GM20431 (cell line): ENCODE measurements around the gene BCAS3.

Source experiments
- in situ Hi-C: fragments of 300-500 bp; cut with MseI, MboI; formaldehyde crosslinking; loops from one replicate; pipeline ENCODE4 v1.15.0; 2020; ENCODE audit warnings: low sequenced_read_pairs; ENCODE audit not compliant: unreplicated experiment

BCAS3 gene

GRCh38 chr17:61376931-61377838 is 699.5 kb downstream of the BCAS3 start:
- in situ Hi-C loops, result loop anchor here (25.0 kb wide), 2 partner anchors 390 to 665 kb away; no protein-coding TSS in a partner anchor

GRCh38 chr17:61378658-61379456 is 701.2 kb downstream of the BCAS3 start:
- in situ Hi-C loops, result loop anchor here (25.0 kb wide), 2 partner anchors 392 to 667 kb away; no protein-coding TSS in a partner anchor

DNA sequence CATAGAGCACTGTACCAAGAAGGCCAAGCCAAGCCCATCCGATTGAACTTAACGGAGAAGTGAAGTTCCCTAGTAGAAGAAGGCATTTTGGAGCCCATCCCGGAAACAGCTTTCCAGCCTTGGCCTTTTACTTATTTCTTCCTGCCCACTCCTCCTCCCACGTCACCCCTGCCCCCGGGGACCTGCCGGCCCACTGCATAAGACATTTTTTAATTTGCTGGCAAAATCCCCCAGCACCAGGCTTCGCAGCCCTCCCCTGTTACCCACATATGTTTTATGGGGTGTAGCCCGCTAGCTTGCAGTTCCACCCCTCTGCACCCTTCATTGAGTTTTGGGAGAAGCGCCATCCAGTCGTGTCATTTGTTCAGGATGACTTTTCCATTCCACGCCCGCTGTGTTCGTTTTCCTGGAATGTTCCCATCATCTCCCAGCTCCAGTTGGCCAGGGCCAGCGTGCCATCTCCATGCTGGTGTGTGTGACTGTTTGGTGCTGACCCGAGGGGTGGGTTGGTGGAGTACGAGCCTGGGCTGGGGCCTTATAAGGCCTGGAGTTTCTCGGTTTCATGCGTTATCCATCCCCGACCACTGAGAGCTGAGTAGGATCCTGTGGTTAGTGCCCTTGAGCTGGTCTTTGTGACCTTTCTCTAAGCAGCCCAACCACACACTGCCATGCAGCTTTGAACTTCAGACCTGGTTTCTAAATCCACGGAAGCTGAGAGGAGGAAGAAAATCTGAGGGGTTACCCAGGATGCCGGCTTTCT is 702.0 kb downstream of the BCAS3 start:
- in situ Hi-C loops, result loop anchor here (25.0 kb wide), 2 partner anchors 392 to 667 kb away; no protein-coding TSS in a partner anchor

DNA sequence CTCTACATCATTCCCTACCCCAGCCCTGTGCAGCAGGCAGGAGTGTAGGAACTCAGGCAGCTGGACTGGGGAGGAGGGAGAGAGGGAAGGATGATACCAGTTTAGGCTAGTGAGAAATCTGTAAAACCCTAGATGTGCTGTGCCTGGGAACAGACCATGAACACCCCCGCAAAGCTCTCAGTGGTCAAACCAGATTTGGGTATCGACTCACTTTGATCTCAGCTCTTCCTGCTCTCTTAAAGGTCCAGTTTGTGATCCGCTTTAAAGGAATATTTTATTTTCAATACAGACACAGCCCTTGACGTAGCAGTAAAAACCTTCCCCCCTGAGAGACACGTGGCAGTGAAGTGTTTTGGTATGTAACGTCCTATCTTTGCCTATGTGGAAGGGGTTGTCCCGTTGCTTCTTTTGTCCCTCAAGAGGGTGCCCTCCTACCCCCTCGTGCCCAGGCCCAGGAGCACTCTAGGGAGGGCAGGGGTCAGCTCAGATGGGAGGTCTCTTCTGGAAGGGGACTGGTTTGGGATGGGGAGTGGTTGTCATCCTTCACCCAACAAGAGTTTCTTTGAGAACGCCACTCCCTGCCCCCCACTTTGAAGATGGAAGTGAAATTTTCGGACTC is 702.7 kb downstream of the BCAS3 start:
- in situ Hi-C loops, result loop anchor here (25.0 kb wide), 2 partner anchors 393 to 668 kb away; no protein-coding TSS in a partner anchor

DNA sequence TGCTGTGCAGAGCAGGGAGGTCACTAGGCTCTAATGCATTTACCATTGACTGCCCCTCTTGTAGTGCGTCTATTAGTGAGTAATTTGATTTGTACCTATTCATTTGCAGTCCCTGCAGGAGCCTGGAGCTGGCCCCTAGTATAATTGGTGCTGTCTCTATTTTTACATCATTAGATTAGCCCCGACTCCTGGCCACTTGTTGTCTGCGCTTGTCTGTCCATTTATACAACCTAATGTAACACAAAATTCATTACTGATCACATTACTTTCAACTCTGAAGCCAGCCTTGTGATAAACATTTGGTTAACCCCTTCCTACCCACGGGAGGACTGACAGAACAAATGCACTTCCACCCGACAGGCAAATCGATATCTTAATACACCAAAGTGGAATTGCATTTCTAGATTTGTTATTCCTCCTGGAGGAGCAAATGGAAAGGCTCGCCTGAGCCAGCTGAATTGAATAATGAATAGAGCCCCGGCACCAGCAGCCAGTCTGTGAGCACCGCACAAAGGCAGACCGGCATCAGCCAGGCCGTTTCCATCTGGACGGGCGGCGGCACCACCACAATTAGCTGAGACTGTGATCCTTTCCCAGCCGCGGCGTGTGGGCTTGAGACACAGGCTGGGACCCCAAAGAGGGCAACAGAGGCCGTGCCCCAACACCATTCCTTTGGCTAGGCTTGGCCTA is 703.3 kb downstream of the BCAS3 start:
- in situ Hi-C loops, result loop anchor here (25.0 kb wide), 2 partner anchors 394 to 669 kb away; no protein-coding TSS in a partner anchor

DNA sequence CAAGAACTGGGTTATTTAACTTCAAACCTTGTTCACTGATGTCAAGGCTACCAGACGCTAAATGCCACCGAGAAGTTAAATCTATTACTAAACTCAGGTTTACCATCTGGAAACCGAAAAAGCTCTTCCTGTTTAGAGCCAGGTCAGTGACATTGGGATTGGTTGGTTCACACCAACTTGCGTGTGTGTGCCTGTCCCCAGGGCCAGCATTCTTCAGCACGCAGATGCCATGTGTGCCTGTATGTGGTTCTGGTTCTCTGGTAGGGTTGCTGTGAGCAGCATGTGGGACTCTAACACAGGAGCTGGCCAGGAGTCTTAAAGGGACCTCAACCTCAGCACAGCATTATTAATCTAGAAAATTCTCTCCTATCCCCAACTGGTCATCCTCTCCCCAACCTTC is 703.9 kb downstream of the BCAS3 start:
- in situ Hi-C loops, result loop anchor here (25.0 kb wide), 2 partner anchors 394 to 669 kb away; no protein-coding TSS in a partner anchor

DNA sequence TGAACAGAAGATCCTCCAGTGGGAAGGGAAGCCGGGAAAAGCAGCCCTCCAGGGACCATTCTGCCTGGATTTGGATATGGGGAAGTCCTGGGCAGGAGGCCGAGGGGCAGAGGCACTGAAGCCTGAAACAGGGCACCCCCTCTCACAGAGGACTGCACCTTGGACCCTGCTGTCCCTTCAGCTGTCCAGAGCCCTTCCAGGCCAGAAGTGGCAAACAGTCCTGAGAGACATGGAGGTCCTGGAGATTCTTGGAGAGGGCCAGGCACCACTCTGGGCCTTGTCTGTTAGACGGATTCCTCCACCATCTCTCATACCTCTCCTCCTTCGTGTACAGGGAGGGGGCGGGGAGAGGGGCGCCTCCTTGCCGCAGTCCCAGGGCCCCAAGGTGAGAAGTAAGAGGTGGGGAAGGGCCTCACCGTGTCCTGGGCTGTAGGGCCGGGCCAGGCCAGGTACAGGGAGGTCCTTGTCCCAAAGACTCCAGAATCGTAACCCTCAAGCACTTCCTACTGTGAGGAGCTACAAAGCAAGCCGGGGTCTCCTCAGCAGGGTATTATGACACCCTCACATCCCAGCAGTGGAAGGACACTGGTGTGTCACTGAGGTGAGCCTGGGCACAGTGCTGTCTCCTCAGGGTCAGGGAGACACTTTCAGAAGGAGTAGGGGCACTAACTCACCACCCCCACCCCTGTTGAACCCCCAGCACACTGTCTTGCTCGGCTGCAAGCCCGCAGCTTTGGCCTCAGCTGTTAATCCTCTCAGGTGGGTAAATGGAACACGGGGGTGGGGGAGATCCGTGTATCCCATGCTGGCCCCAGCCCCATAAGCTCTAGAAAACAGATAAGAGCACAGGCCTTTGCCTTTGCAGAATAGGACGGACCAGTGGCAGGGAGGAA is 705.4 kb downstream of the BCAS3 start:
- in situ Hi-C loops, result loop anchor here (25.0 kb wide), 2 partner anchors 396 to 671 kb away; no protein-coding TSS in a partner anchor

DNA sequence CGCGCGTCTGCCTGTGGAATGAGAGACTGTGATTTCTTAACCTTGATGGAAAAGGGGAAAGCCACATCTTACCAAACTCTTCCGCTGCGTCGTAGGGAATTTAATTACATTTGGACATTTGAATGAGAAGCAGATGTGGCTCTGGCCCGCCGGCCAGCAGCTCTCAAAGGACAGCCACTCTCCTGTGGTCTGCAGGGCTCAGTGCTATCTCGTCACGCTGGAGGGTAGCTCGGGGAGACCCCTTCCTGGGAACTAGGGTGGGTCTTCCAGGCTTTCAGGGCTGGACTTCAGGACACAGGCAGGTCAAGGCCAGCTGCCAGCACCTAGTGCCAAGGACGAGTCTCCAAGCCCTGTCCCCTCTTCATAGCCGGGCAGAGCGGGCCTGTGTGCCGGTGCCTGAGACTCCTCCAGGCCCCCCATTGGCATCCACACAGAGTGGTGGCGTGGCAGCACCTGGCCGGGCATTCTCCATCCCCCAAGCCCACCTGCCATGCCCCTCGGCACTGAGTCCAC is 706.1 kb downstream of the BCAS3 start:
- in situ Hi-C loops, result loop anchor here (25.0 kb wide), 2 partner anchors 396 to 671 kb away; no protein-coding TSS in a partner anchor

DNA sequence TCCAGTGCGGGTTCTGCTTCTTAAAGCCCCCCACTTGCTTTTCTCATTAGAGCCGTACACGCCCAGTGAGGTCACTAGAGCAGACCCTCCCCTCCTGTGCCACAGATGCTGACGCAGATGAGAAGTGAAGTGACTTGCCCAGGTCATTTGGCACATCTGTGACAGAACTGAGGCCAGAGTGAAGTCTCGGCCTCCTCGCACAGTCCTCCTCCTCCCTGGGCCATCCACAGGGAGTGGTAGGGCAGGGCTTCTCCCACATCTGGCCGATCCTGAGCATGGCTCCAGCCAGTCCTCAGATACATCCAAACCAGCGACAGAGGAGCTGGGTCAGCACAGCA is 706.7 kb downstream of the BCAS3 start:
- in situ Hi-C loops, result loop anchor here (25.0 kb wide), 2 partner anchors 397 to 672 kb away; no protein-coding TSS in a partner anchor

DNA sequence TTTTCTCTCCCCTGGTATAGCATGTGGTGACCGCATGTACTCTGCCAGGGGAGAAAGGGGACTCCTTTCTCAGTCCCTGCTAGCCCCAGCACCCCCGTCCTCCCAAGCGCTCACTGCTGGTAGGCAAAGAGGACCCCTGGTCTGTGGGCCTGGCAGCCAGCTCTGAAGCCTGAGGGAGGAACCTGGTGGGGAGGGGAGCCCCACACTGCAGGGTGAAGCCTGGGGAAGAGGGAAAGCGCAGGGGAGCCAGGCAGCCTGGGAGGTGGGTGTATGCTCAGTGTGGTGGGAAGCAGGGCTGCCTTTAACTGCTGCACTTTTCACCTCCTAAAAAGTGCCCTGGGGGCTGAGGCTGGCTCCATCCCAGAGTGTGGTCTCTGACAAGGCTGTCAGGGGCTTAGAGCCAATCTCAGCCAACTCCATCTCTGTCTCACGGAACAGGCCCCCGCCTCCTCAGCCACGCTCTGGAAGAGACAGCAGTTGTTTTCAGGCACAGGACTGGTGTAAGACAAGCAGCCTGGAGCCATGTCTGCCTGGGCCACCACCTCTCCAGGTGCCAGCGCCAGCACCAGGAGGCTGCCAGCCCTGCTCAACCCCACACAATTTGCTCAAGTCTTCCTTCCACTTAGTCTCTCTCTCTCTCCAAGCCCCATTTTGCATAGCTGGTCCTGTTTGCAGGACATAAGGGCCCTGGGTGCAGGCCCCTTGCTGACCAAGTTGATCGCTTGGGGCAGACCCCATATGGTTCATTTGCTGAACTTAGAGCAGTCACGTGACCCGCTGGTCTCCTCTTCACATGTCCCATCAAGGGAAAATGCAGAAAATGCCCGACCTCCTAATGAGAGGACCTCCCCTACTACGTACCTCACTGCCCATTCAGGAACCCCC is 707.3 kb downstream of the BCAS3 start:
- in situ Hi-C loops, result loop anchor here (25.0 kb wide), 2 partner anchors 398 to 673 kb away; no protein-coding TSS in a partner anchor

GRCh38 chr17:61385577-61386236 is 708.1 kb downstream of the BCAS3 start:
- in situ Hi-C loops, result loop anchor here (25.0 kb wide), 2 partner anchors 398 to 673 kb away; no protein-coding TSS in a partner anchor

- in situ Hi-C loops, result loop anchor here (25.0 kb wide), 2 partner anchors 399 to 674 kb away; no protein-coding TSS in a partner anchor
Observed at GRCh38 chr17:61386251-61386650, 708.6 kb downstream of the BCAS3 start.

DNA sequence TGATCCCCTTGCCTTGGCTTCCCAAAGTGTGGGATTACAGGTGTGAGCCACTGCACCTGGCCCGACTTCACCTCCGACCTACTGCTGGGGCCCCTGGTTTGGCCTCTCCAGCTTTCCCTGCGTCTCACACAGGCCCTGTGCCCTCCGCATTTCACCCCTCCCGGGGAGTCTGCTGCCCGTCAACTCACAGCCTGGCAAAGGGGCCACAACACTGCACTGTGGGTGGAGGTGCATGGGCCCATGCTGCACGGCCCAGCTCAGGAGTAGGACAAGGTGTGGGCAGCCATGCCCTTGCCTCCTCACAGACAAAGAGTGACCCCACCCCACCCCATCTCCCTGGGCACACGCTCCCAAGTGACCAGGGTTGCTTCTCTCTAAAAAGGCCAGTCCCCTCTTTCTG is 709.4 kb downstream of the BCAS3 start:
- in situ Hi-C loops, result loop anchor here (25.0 kb wide), 2 partner anchors 400 to 675 kb away; no protein-coding TSS in a partner anchor

GRCh38 chr17:61387511-61388305 is 710.1 kb downstream of the BCAS3 start:
- in situ Hi-C loops, result loop anchor here (25.0 kb wide), 2 partner anchors 400 to 675 kb away; no protein-coding TSS in a partner anchor
